Breast epithelium (tissue), 4 donors: ENCODE data around the gene LINC00237. TPM values are rescaled to one million over a fixed set of nuclear protein-coding genes. Genes with fewer than 3 reads are reported as not detected.

Source experiments
- DNase-seq, 2 donors: peaks; one replicate each; pipeline ENCODE4 v3.0.0-alpha.2; 2019; ENCODE audit warnings: low spot score in 2 of 2
- H3K27ac ChIP-seq, 2 donors: fragments of 200-600 bp; sonication (generic) in 1 of 2; one replicate each; pipeline ENCODE4 v1.5.1; 2016 to 2019; ENCODE audit warnings: mild to moderate bottlenecking in 1 of 2
- H3K27me3 ChIP-seq, 2 donors: fragments of 200-600 bp; sonication (generic) in 1 of 2; one replicate each; pipeline versions ENCODE4 v1.5.1 to v1.6.0; 2017 to 2019; ENCODE audit warnings: control low read depth in 1 of 2, mild to moderate bottlenecking in 1 of 2
- H3K36me3 ChIP-seq: fragments of 200-600 bp; one replicate; pipeline ENCODE4 v1.5.1; 2019
- H3K4me1 ChIP-seq, 2 donors: fragments of 200-600 bp; sonication (generic); one replicate each; pipeline ENCODE4 v1.5.1; 2016 to 2019; ENCODE audit warnings: control low read depth in 1 of 2
- H3K4me3 ChIP-seq, 3 donors: fragments of 200-600 bp; sonication (generic); 1 replicate in 2 of 3; 2 replicates in 1 of 3; pipeline ENCODE4 v1.5.1; 2016 to 2019; ENCODE audit warnings: mild to moderate bottlenecking in 3 of 3, moderate library complexity in 2 of 3
- H3K9me3 ChIP-seq, 2 donors: fragments of 200-600 bp; sonication (generic) in 1 of 2; one replicate each; pipeline ENCODE4 v1.5.1; 2016 to 2019; ENCODE audit warnings: control low read depth in 1 of 2
- POLR2A ChIP-seq: fragments of 450-650 bp; IDR thresholded peaks from one replicate; pipeline ENCODE4 v1.6.1; 2016; ENCODE audit warnings: antibody characterized with exemption, mild to moderate bottlenecking, moderate library complexity
- POLR2AphosphoS5 ChIP-seq, 3 donors: sonication (generic); formaldehyde crosslinking; IDR thresholded peaks; one replicate each; pipeline ENCODE4 v1.6.1; 2017; ENCODE audit warnings: antibody characterized with exemption in 3 of 3
- intact Hi-C: fragments of 100-400 bp; cut with DNase I; formaldehyde crosslinking; loops from one replicate; pipeline ENCODE4 v1.15.1; 2023; ENCODE audit warnings: low total_unique reads
- total RNA-seq, 3 donors: library from RNA; depleted of rRNA; stranded (reverse); fragments of >200 nt; gene quantifications; one replicate each; pipeline ENCODE4 v1.1.0, GENCODE V29; 2016
- TF ChIP-seq, protein P1 (sequence below), 3 donors: fragments of 450-650 bp; IDR thresholded peaks; one replicate each; pipeline ENCODE4 v1.5.1; 2016 to 2017; ENCODE audit warnings: antibody characterized with exemption in 3 of 3, mild to moderate bottlenecking in 3 of 3, moderate library complexity in 3 of 3

The LINC00237 gene
- total RNA-seq, 3 donors from 2014 or later, result not detected

DNA sequence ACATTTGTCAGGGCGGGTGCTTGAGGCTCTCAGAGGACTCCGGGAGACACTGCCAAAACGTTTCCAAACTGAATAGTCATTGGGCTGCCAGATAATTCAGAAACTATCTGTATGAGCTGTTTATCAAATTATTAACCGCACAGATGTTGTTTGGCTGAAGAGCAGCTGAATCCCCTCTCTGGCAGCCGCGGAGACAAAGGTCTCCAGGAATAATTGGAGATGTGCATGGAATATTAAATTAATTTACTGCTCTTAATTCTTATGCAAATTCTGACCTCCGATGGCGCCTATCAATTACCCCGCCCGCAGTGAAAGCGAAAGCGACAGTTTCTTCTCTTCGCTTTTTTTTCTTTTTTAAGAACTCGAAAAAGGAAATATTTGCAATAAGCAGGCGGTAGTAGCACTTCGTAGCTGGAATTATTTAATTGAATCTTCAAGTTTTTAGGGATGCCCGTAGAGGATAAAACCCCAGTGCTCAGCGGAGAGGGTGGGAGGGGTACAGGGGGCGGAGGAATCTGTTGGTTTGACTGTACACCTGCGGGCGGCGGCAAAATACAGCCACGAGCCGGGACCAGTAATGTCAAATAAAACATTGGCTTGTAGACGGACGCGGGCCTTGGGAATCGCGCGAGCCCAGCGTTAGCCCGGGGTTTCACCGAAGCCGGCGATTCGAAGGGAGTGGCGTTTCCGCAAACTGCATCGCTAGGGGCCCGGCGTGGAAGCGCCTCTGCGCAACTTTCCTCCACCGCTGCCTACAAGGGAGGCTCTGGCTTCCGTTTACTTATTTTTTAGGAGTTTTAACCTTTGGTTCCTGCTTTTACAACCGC lies 6.2 kb downstream of the LINC00237 start:
- Histone ChIP-seq H3K4me1 (peaks cover 0 to 8% of the 10 kb centered on the region in 2 donors), H3K27ac (no peak overlapping the region), H3K27me3 (peaks cover 4 to 82% of the 10 kb centered on the region in 2 donors), H3K9me3 (no peaks in the 10 kb centered on the region), H3K36me3 (no peaks in the 10 kb centered on the region), H3K4me3 (peak overlapping the region; percentile 40 to 56 (median 42))
- DNase-seq, result no peak
- intact Hi-C loops, result no loop called here
- TF ChIP-seq POLR2A (no peak), POLR2AphosphoS5 (IDR thresholded peaks at IDR 0.05) (no peak)
- TF ChIP-seq, protein P1, sequence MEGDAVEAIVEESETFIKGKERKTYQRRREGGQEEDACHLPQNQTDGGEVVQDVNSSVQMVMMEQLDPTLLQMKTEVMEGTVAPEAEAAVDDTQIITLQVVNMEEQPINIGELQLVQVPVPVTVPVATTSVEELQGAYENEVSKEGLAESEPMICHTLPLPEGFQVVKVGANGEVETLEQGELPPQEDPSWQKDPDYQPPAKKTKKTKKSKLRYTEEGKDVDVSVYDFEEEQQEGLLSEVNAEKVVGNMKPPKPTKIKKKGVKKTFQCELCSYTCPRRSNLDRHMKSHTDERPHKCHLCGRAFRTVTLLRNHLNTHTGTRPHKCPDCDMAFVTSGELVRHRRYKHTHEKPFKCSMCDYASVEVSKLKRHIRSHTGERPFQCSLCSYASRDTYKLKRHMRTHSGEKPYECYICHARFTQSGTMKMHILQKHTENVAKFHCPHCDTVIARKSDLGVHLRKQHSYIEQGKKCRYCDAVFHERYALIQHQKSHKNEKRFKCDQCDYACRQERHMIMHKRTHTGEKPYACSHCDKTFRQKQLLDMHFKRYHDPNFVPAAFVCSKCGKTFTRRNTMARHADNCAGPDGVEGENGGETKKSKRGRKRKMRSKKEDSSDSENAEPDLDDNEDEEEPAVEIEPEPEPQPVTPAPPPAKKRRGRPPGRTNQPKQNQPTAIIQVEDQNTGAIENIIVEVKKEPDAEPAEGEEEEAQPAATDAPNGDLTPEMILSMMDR (IDR thresholded peaks at IDR 0.05), result no peak

DNA sequence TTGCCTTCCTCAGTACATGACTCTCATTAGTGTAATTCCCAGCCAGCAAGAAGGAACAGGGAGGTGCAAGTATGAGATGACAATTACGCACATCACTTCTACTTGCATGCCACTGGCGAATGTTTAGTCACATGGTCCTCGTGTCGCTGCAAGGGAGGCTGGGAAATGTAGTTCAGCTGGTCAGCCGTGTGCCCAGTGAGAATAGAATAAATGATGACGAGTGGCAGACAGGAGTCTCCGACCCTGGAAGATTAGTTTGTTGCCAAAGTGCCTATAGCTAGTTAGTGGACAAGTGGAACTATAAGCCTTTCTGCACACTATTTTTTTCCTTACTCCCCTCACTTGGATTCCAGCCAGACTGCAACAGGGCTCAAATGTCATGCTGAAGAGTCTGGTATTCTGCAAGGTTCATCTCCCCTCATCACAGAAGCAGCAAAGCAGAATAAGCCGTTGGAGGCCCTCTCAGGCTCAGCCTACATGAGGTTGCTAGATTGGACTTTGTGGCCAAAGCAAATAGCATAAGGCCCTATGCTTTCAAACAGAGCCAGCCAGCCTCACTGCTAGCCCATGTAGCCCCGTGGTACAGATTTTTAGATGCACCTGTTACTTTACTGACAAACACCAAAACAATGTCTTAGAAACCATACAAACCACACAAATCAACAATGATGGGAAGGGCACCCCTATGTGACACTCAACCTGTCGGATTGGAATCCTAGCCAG lies 9.7 kb downstream of the LINC00237 start:
- H3K27me3 ChIP-seq, result peaks cover 4 to 74% of the 10 kb centered on the region in 2 donors
- no peak overlapping the region for H3K4me3 ChIP-seq
- H3K4me1 ChIP-seq, result no peaks in the 10 kb centered on the region
- H3K27ac ChIP-seq, result no peak overlapping the region
- no peaks in the 10 kb centered on the region for H3K36me3 ChIP-seq
- DNase-seq, result no peak
- no peaks in the 10 kb centered on the region for H3K9me3 ChIP-seq
- no peak for TF ChIP-seq POLR2A
- TF ChIP-seq, protein P1 (IDR thresholded peaks at IDR 0.05), result no peak
- TF ChIP-seq POLR2AphosphoS5 (IDR thresholded peaks at IDR 0.05), result no peak
- intact Hi-C loops, result no loop called here

DNA sequence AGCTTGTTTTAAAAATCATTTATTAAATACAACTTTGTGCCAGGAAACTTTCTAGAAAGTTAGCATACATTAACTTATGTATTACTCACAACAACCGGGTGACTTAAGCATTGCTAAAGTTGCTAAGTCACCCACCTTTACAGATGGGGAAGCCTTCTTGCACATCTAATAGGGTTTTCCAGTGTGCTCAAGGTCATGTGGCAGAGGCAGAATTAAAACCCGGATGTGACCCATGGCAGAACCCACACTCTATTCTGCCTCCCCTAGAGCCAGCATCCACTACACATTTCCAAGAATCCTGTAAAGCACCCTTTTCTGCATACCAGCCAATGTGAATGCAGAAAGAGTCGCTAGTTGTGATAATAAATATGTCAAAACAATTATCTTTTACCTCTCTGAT lies 13.4 kb downstream of the LINC00237 start:
- no peak for DNase-seq
- no peaks in the 10 kb centered on the region for H3K9me3 ChIP-seq
- H3K4me3 ChIP-seq, result no peak overlapping the region
- peaks cover 0 to 54% of the 10 kb centered on the region in 2 donors for H3K27me3 ChIP-seq
- TF ChIP-seq POLR2AphosphoS5 (IDR thresholded peaks at IDR 0.05), result no peak
- TF ChIP-seq, protein P1 (IDR thresholded peaks at IDR 0.05), result no peak
- intact Hi-C loops, result no loop called here
- H3K4me1 ChIP-seq, result no peaks in the 10 kb centered on the region
- no peak overlapping the region for H3K27ac ChIP-seq
- no peaks in the 10 kb centered on the region for H3K36me3 ChIP-seq

DNA sequence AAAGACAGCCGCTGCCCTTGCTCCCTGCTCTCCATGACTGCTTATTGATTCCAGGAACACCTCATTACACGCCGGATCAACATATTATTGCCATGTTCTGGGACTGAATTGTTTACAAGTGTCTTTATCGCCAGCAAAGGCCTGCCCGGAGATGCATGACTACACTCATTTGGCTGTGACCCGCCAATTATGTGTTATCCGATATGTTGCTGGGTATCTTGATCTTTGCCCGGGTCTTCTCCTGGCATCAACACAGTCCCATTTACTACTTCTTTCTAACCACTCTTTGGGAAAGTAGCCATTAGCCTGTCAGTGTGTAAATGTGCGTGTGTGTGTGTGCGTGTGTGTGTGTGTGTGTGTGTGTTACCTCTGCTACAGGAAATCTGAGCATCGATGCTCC lies 15.4 kb downstream of the LINC00237 start:
- Histone ChIP-seq H3K4me1 (no peaks in the 10 kb centered on the region), H3K9me3 (no peaks in the 10 kb centered on the region), H3K27ac (no peak overlapping the region), H3K27me3 (peaks cover 0 to 42% of the 10 kb centered on the region in 2 donors), H3K4me3 (no peak overlapping the region), H3K36me3 (no peaks in the 10 kb centered on the region)
- DNase-seq, result no peak
- intact Hi-C loops, result no loop called here
- no peak for TF ChIP-seq POLR2AphosphoS5 (IDR thresholded peaks at IDR 0.05)
- no peak for TF ChIP-seq POLR2A
- TF ChIP-seq, protein P1 (IDR thresholded peaks at IDR 0.05), result no peak

DNA sequence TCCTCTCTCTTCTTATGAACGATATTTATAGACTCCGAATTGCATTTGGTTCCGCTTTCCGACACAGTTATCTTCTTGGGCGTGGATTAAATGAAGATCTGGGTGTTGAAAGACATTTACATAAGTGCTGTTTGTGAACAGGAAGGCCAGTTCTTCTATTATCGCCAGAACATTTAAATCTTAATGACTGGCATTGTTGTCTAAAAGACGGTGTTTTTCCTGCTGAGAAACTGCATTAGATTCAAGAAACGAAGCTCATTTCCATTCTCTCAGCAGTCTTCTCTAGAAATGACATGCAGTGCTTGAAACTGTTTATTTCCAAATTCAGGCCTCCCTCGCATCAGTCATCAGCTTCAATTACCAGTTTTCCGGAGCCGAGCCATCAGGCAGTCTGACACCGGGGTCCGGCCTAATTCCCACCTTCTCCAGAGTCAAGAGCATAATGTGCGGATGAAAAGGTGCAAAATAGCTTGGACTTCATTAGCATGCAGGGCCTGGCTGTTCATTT lies 16.0 kb downstream of the LINC00237 start:
- no peaks in the 10 kb centered on the region for H3K9me3 ChIP-seq
- no peak for TF ChIP-seq POLR2AphosphoS5 (IDR thresholded peaks at IDR 0.05)
- TF ChIP-seq, protein P1 (IDR thresholded peaks at IDR 0.05), result no peak
- no peaks in the 10 kb centered on the region for H3K36me3 ChIP-seq
- H3K27ac ChIP-seq, result no peak overlapping the region
- H3K4me1 ChIP-seq, result no peaks in the 10 kb centered on the region
- DNase-seq, result no peak
- peaks cover 0 to 42% of the 10 kb centered on the region in 2 donors for H3K27me3 ChIP-seq
- H3K4me3 ChIP-seq, result no peak overlapping the region
- intact Hi-C loops, result no loop called here
